Esophagus squamous epithelium (tissue), 4 donors: ENCODE measurements around the gene ARMC9.

Experiments used
- POLR2A ChIP-seq, 4 donors: fragments of 450-650 bp; IDR thresholded peaks; one replicate each; pipeline ENCODE4 v1.6.1; 2017; ENCODE audit warnings: antibody characterized with exemption in 4 of 4, mild to moderate bottlenecking in 4 of 4, moderate library complexity in 3 of 4
- TF ChIP-seq, protein P1 (sequence below), 6 experiments: fragments of 450-650 bp in 4 of 6; fragments of 200-600 bp in 2 of 6; sonication (generic) in 2 of 6; IDR thresholded peaks; one replicate each; pipeline ENCODE4 v1.5.1; 2016 to 2019; ENCODE audit warnings: antibody characterized with exemption in 6 of 6, mild to moderate bottlenecking in 4 of 6, moderate library complexity in 4 of 6

DNA sequence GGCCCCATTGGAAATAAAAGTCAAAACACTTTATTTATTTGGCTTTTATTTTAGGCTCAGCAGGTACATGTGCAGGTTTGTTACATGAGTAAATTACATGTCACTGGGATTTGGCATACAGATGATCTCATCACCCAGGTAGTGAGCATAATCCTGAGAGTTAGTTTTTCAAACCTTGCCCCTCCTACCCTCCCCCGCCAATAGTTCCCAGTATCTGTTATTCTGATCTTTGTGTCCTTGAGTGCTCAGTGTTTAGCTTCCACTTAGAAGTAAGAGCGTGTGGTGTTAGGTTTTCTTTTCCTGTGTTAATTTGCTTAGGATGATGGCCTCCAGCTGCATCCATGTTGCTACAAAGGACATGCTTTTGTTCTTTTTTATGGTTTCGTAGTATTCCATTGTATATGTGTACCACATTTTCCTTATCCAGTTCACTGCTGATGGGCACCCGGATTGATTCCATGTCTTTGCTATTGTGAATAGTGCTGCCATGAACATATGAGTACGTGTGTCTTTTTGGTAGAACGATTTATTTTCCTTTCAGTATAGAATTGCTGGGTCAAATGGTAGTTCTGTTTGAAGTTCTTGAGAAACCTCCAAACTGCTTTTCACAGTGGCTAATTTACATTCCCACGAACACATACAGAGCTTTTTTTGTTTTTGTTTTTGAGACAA, 47.9 kb downstream of the ARMC9 start:
- TF ChIP-seq, protein P1, sequence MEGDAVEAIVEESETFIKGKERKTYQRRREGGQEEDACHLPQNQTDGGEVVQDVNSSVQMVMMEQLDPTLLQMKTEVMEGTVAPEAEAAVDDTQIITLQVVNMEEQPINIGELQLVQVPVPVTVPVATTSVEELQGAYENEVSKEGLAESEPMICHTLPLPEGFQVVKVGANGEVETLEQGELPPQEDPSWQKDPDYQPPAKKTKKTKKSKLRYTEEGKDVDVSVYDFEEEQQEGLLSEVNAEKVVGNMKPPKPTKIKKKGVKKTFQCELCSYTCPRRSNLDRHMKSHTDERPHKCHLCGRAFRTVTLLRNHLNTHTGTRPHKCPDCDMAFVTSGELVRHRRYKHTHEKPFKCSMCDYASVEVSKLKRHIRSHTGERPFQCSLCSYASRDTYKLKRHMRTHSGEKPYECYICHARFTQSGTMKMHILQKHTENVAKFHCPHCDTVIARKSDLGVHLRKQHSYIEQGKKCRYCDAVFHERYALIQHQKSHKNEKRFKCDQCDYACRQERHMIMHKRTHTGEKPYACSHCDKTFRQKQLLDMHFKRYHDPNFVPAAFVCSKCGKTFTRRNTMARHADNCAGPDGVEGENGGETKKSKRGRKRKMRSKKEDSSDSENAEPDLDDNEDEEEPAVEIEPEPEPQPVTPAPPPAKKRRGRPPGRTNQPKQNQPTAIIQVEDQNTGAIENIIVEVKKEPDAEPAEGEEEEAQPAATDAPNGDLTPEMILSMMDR (IDR thresholded peaks at IDR 0.05): no peak
- no peak for TF ChIP-seq POLR2A (IDR thresholded peaks at IDR 0.05)
